ENCODE data around the gene PKP2. TPM values are rescaled to one million over a fixed set of nuclear protein-coding genes. Genes with fewer than 3 reads are reported as not detected.

Gene PKP2
- total and polyA plus RNA-seq, 2 of the 13 experiments (the other 11 are each of a cell fraction or from before 2014, with no cell fraction given), result 15.1 to 25.3 TPM

GRCh38 chr12:32901553-32901952, 5.0 kb upstream of the PKP2 start:
- ATAC-seq (peak; percentile 7; the same call in 1 of the 3 replicates), FAIRE-seq (peak; percentile 37), DNase-seq (ENCODE audit: low spot score) (peak; percentile 53)
- no TSS peak for BruUV-seq (replicated peaks)
- intact Hi-C loops (cut with micrococcal nuclease; ENCODE audit: unreplicated experiment) (no loop called here), in situ Hi-C loops (cut with HindIII; ENCODE audit: extremely low pct_ligation_motif_present, low pct_unique_long_range_greater_than_20kb) (loop anchor here (5.0 kb wide), 1 partner anchor 144 kb away; the partner anchor contains the start of gene YARS2)
- H4K20me1 ChIP-seq (ENCODE audit: insufficient read depth, low read length), result no peaks in the 10 kb centered on the region
- peaks cover 65% of the 10 kb centered on the region for H3K4me1 ChIP-seq (ENCODE audit: insufficient read depth, low read length)
- H3K9ac ChIP-seq (ENCODE audit: insufficient read depth, low read depth, low read length), result peak overlapping the region; percentile 61
- no peaks in the 10 kb centered on the region for H3K79me2 ChIP-seq (ENCODE audit: insufficient read depth, low read length)
- peak overlapping the region; percentile 64 for H3K4me2 ChIP-seq (ENCODE audit: low read depth, low read length)
- whole genome bisulfite sequencing (ENCODE audit: low lambda C conversion rate), result 6% methylated on average over 4 of the region's 4 CpGs
- peak overlapping the region; percentile 23 to 59 (median 24); a peak in 4 of 6 replicates for H3K4me3 ChIP-seq (replicated peaks in 1 of 3; ENCODE audit: insufficient read depth in 1 of 3, low read depth in 2 of 3, low read length in 3 of 3)
- no peaks in the 10 kb centered on the region for H3K9me3 ChIP-seq (ENCODE audit: low read length)
- H3K27me3 ChIP-seq (ENCODE audit: control insufficient read depth in 1 of 2, insufficient read depth in 2 of 2, low read length in 2 of 2), result no peaks in the 10 kb centered on the region
- peak overlapping the region; percentile 83 for H3K27ac ChIP-seq (ENCODE audit: extremely low read length, insufficient read depth, low read length)
- POLR2A ChIA-PET, result interaction anchor here (1.3 to 1.4 kb wide), 2 partner anchors 15 to 146 kb away, joined by 3 to 6 read pairs; partner anchors contain the start of gene YARS2
- no peaks in the 10 kb centered on the region for H3K36me3 ChIP-seq (replicated peaks in 1 of 2; ENCODE audit: control insufficient read depth in 1 of 2, insufficient read depth in 2 of 2, low read length in 2 of 2)
- CTCF ChIA-PET (ENCODE audit: low intra/inter-chr PET ratio, low total read pairs), result no interaction called here
- no peak overlapping the region for H2AFZ ChIP-seq (ENCODE audit: low read length)
- TF ChIP-seq ELF3 (CRISPR knock-in tag; IDR thresholded peaks at IDR 0.05), result no peak
- TF ChIP-seq, protein P1, sequence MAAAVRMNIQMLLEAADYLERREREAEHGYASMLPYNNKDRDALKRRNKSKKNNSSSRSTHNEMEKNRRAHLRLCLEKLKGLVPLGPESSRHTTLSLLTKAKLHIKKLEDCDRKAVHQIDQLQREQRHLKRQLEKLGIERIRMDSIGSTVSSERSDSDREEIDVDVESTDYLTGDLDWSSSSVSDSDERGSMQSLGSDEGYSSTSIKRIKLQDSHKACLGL (CRISPR knock-in tag; IDR thresholded peaks at IDR 0.05), result no peak
- no peak for TF ChIP-seq PPARG (CRISPR knock-in tag; conservative IDR thresholded peaks at IDR 0.05)
- peak; percentile 41 for TF ChIP-seq SAP130 (CRISPR knock-in tag; IDR thresholded peaks at IDR 0.05; ENCODE audit: low read depth)
- peak; percentile 41 for TF ChIP-seq ASH2L (IDR thresholded peaks at IDR 0.05; ENCODE audit: insufficient read length, low read depth, low read length)
- TF ChIP-seq NCOA2 (CRISPR knock-in tag; IDR thresholded peaks at IDR 0.05), result peak; percentile 33; the same call in 1 of the 2 replicates
- TF ChIP-seq EP300 (IDR thresholded peaks at IDR 0.05; ENCODE audit: low read depth in 2 of 2, low read length in 2 of 2), result peak in 1 of 2 experiments; percentile 31; a peak in 1 of 4 replicates
- no peak for TF ChIP-seq EP300 (CRISPR knock-in tag; IDR thresholded peaks at IDR 0.05; ENCODE audit: borderline replicate concordance)
- no peak for TF ChIP-seq HES4 (CRISPR knock-in tag; IDR thresholded peaks at IDR 0.05; ENCODE audit: borderline replicate concordance)
- TF ChIP-seq GATAD2A (CRISPR knock-in tag; IDR thresholded peaks at IDR 0.05), result 0 out of 2 replicates have a peak, but pooled peaks have one; percentile 20
- peak; percentile 51 for TF ChIP-seq PAXIP1 (CRISPR knock-in tag; conservative IDR thresholded peaks at IDR 0.05)
- TF ChIP-seq PITX1 (CRISPR knock-in tag; IDR thresholded peaks at IDR 0.05), result no peak
- peak; percentile 25 for TF ChIP-seq TEAD3 (CRISPR knock-in tag; optimal IDR thresholded peaks at IDR 0.05; ENCODE audit: borderline replicate concordance)
- TF ChIP-seq KAT7 (CRISPR knock-in tag; IDR thresholded peaks at IDR 0.05; ENCODE audit: borderline replicate concordance), result no peak
- TF ChIP-seq ZNF20 (CRISPR knock-in tag; IDR thresholded peaks at IDR 0.05), result no peak
- peak; percentile 23; the same call in 1 of the 2 replicates for TF ChIP-seq ZFX (CRISPR knock-in tag; IDR thresholded peaks at IDR 0.05; ENCODE audit: low read depth)
- TF ChIP-seq ARID5B (CRISPR knock-in tag; IDR thresholded peaks at IDR 0.05), result peak; percentile 40; the same call in 1 of the 2 replicates
- TF ChIP-seq CREM (IDR thresholded peaks at IDR 0.05), result peak; percentile 30; the same call in 1 of the 2 replicates
- no peak for TF ChIP-seq CREM (CRISPR knock-in tag; IDR thresholded peaks at IDR 0.05)
